Lung (tissue), 12 donors: ENCODE measurements around the gene CTXN1. TPM values are rescaled to one million over a fixed set of nuclear protein-coding genes. Genes with fewer than 3 reads are reported as not detected.

Experiments
- ATAC-seq: fragments of 200-7000 bp; cut with Tn5 transposase; one replicate; pipeline ENCODE4 v1.9.1; 2020; ENCODE audit warnings: moderate number of reproducible peaks; ENCODE audit not compliant: insufficient read depth, low FRiP score
- DNase-seq, 3 donors: peaks; one replicate each; pipeline ENCODE4 v3.0.0-alpha.2; 2013 to 2017
- H3K27ac ChIP-seq, 2 donors: one replicate each; pipeline ENCODE4 v1.5.1; 2013; ENCODE audit warnings: mild to moderate bottlenecking in 2 of 2, moderate library complexity in 2 of 2, control low read depth in 1 of 2, inconsistent platforms in 1 of 2, low read depth in 1 of 2, low read length in 1 of 2
- H3K27me3 ChIP-seq, 3 donors: one replicate each; pipeline ENCODE4 v1.5.1; 2013; ENCODE audit warnings: low read length in 2 of 3; ENCODE audit not compliant: control insufficient read depth in 3 of 3, insufficient read depth in 3 of 3
- H3K36me3 ChIP-seq, 4 donors: one replicate each; pipeline ENCODE4 v1.5.1; 2013; ENCODE audit warnings: low read length in 4 of 4, mild to moderate bottlenecking in 1 of 4, moderate library complexity in 1 of 4; ENCODE audit not compliant: control insufficient read depth in 4 of 4, insufficient read depth in 4 of 4
- H3K4me1 ChIP-seq, 5 donors: one replicate each; pipeline ENCODE4 v1.5.1; 2013; ENCODE audit warnings: low read length in 5 of 5, mild to moderate bottlenecking in 2 of 5, moderate library complexity in 1 of 5; ENCODE audit not compliant: control insufficient read depth in 5 of 5, insufficient read depth in 5 of 5
- H3K4me3 ChIP-seq: one replicate; pipeline ENCODE4 v1.5.1; 2013; ENCODE audit warnings: mild to moderate bottlenecking, control low read depth, moderate library complexity
- H3K9ac ChIP-seq, 2 donors: one replicate each; pipeline ENCODE4 v1.5.1; 2013; ENCODE audit warnings: low read length in 2 of 2, control low read depth in 1 of 2; ENCODE audit not compliant: insufficient read depth in 1 of 2
- H3K9me3 ChIP-seq, 4 donors: one replicate each; pipeline ENCODE4 v1.5.1; 2013; ENCODE audit warnings: low read length in 3 of 4, mild to moderate bottlenecking in 1 of 4, moderate library complexity in 1 of 4; ENCODE audit not compliant: control insufficient read depth in 4 of 4, insufficient read depth in 3 of 4
- WGBS, 2 donors: extraction: QIAGEN DNeasy Blood & Tissue Kit; methylation state at CpG; one replicate each; pipeline ENCODE4 v1.1.7; 2013; 5-methylcytosine and 5-hydroxymethylcytosine counted together
- polyA plus RNA-seq, 2 donors: library from polyadenylated mRNA; stranded (reverse); fragments of 200-250 nt; gene quantifications; one replicate each; pipeline ENCODE4 v1.2.1, GENCODE V29; 2013
- total RNA-seq, 2 donors: library from RNA; depleted of rRNA in 1 of 2; stranded (reverse); fragments of >200 nt in 1 of 2; gene quantifications; one replicate each; pipeline ENCODE4 v1.2.1, GENCODE V29; 2014 to 2021
- TF ChIP-seq, protein P1 (sequence below): IDR thresholded peaks from 2 replicates; pipeline ENCODE4 v1.5.1; 2012; ENCODE audit warnings: mild to moderate bottlenecking; ENCODE audit errors: control extremely low read depth, extremely low read depth
- donor health status: control.
- donor health status: control.
- donor health status: Bipolar disorder and iron deficiency.
- donor health status: healthy.
- donor health status: DM: yes; HTN: yes; CAD: no.

The CTXN1 gene
- total and polyA plus RNA-seq, 4 donors, result 4.3 to 25.9 (median 6.9) TPM

DNA sequence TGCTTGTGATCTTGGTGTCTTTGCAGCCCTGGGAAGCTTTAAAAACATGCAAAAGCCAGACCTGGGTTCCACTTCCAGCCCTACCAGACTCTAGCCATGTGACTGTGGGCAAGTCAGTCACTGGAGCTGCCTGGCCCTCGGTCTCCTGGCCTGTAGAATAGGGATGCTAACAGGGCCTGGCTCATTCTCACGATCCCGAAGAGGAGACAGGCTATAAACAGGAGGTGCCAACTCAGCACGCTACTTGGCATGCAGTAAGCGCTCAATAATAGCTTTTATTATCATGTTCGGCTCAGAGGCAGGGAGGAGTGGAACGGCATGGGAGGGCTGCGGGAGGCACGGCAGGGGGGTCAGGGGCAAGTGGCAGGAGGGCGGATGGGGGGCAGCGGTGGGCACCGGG, 1.7 kb downstream of the CTXN1 start:
- TF ChIP-seq, protein P1, sequence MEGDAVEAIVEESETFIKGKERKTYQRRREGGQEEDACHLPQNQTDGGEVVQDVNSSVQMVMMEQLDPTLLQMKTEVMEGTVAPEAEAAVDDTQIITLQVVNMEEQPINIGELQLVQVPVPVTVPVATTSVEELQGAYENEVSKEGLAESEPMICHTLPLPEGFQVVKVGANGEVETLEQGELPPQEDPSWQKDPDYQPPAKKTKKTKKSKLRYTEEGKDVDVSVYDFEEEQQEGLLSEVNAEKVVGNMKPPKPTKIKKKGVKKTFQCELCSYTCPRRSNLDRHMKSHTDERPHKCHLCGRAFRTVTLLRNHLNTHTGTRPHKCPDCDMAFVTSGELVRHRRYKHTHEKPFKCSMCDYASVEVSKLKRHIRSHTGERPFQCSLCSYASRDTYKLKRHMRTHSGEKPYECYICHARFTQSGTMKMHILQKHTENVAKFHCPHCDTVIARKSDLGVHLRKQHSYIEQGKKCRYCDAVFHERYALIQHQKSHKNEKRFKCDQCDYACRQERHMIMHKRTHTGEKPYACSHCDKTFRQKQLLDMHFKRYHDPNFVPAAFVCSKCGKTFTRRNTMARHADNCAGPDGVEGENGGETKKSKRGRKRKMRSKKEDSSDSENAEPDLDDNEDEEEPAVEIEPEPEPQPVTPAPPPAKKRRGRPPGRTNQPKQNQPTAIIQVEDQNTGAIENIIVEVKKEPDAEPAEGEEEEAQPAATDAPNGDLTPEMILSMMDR, result no peak
- H3K9me3 ChIP-seq, result no peaks in the 10 kb centered on the region
- ATAC-seq, result no peak
- H3K9ac ChIP-seq, result no peak overlapping the region
- WGBS, 2 donors, result 86 to 91% methylated on average over 12 of the region's 12 CpGs
- no peak for DNase-seq
- H3K4me3 ChIP-seq, result no peak overlapping the region
- no peak overlapping the region for H3K27ac ChIP-seq
- peaks cover 0 to 18% (median 10%) of the 10 kb centered on the region in 4 donors for H3K36me3 ChIP-seq
- H3K4me1 ChIP-seq, result peaks cover 0 to 37% (median 17%) of the 10 kb centered on the region in 5 donors
- peaks cover 0 to 6% (median 0%) of the 10 kb centered on the region in 3 donors for H3K27me3 ChIP-seq

DNA sequence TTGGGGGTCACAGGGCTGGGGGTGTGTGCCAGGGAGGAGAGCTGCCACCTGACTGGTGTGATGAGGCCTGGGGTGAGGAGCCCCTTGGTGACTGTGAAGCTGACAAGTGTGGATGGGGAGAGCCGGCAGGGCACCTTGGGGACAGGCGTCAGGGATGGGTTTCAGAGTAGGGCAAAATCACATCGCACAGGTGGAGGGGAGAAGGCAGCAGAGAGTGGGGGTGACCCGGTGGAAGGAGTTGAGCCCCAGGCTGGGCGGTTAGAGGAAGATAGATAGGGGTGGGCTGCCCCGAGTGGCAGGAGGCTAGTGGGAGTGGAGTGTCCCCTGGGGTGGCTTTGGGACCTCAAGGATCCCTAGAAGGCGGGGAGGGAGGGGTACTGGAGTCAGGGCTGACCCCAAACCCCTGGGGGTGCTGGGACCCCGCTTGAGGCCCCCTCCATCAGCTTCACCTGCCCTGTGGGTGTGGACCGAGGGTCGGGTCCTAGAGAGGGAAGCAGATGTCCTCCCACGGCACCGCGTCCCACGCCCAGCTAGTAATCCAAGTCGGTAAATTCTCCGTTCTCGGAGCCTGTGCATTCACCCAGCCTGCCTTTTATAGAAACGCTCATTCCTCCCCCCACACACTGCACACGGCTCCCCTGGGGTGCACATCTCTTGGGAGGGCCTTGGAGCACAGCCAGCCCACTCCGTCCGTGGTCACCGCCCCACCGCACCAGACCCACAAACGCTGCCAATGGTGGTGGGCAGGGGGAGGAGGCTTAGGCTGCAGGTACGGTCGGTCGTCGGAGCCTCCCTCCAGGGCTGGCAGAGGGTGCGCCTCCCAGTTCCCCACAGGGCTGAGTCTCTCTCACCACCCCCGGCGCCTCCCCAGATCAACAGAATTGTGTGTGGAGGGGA, 2.4 kb downstream of the CTXN1 start:
- Histone ChIP-seq H3K4me1 (peaks cover 0 to 30% (median 17%) of the 10 kb centered on the region in 5 donors), H3K9ac (no peak overlapping the region), H3K27me3 (peaks cover 0 to 13% (median 5%) of the 10 kb centered on the region in 3 donors), H3K9me3 (no peaks in the 10 kb centered on the region), H3K4me3 (no peak overlapping the region), H3K27ac (no peak overlapping the region), H3K36me3 (peaks cover 0 to 18% (median 8%) of the 10 kb centered on the region in 4 donors)
- DNase-seq, result no peak
- ATAC-seq, result no peak
- 87 to 91% methylated on average over 31 of the region's 31 CpGs for WGBS, 2 donors
- TF ChIP-seq, protein P1, result no peak

DNA sequence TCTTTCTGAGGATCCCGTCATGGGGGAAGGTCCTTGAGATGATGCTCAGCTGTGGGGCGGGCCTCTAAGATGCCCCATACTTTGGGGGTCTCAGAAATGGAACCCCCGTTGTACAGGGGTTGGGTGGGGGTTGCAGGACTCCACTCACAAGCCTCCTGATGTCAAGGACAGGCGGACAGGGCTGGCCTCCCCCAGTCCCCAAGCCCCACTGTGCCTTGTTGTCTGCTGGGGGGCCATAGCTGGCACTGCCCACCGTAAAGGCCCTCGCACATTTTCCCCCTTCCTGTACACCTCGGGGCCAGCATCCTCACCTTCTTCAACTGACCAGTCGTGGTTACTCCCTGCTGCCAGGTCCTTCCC, 3.1 kb downstream of the CTXN1 start:
- no peak for ATAC-seq
- Histone ChIP-seq H3K4me3 (no peak overlapping the region), H3K4me1 (peaks cover 0 to 25% (median 17%) of the 10 kb centered on the region in 5 donors), H3K9ac (no peak overlapping the region), H3K27me3 (peaks cover 0 to 20% (median 8%) of the 10 kb centered on the region in 3 donors), H3K27ac (no peak overlapping the region), H3K36me3 (peaks cover 0 to 18% (median 8%) of the 10 kb centered on the region in 4 donors), H3K9me3 (no peaks in the 10 kb centered on the region)
- WGBS, 2 donors, result 89 to 93% methylated on average over 8 of the region's 8 CpGs
- TF ChIP-seq, protein P1, result no peak
- no peak for DNase-seq
